SK-N-SH (cell line): Measurements from ENCODE around the gene HBQ1. TPM values are rescaled to one million over a fixed set of nuclear protein-coding genes. Genes with fewer than 3 reads are reported as not detected.

ENCODE experiments used
- CTCF ChIA-PET: fragments of 300-600, 350-600 bp; formaldehyde crosslinking; extraction: SDS; loops from one replicate; lab custom pipeline; 2021; lab: Yijun Ruan, JAX
- POLR2A ChIA-PET: fragments of 350-600 bp; sonication (Branson Sonifier 250); formaldehyde crosslinking; extraction: SDS; loops from one replicate; lab custom pipeline; 2020; ENCODE audit warnings: antibody characterized with exemption, inconsistent platforms; lab: Yijun Ruan, JAX
- DNase-seq: peaks from one replicate; pipeline ENCODE4 v3.0.0; 2012
- H2AFZ ChIP-seq: fragments of 200-600 bp; sonication (generic); 2 replicates; pipeline ENCODE4 v1.8.1; 2016; ENCODE audit warnings: antibody characterized with exemption, mild to moderate bottlenecking, low read depth
- H3F3A ChIP-seq: fragments of 200-600 bp; sonication (generic); replicated peaks from 2 replicates; pipeline ENCODE3; 2016; ENCODE audit warnings: antibody characterized with exemption, mild to moderate bottlenecking; ENCODE audit not compliant: insufficient read depth
- H3K27ac ChIP-seq, 2 experiments: fragments of 200-500 bp in 1 of 2; fragments of 200-600 bp in 1 of 2; sonication (Bioruptor generic) in 1 of 2; sonication (generic), shearing (Covaris generic) in 1 of 2; 2 replicates each; pipeline versions ENCODE4 v1.5.1 to v1.6.1; 2014 to 2016; ENCODE audit warnings: low read depth in 2 of 2, inconsistent platforms in 1 of 2, low read length in 1 of 2, mild to moderate bottlenecking in 1 of 2, mixed read lengths in 1 of 2
- H3K27me3 ChIP-seq: fragments of 200-600 bp; sonication (generic), shearing (Covaris generic); 2 replicates; pipeline ENCODE4 v1.6.1; 2016; ENCODE audit warnings: mixed run types; ENCODE audit not compliant: insufficient read depth
- H3K36me3 ChIP-seq, 2 experiments: fragments of 200-500 bp in 1 of 2; fragments of 200-600 bp in 1 of 2; sonication (Bioruptor generic) in 1 of 2; sonication (generic) in 1 of 2; replicated peaks in 1 of 2; 2 replicates each; pipeline versions ENCODE3 to v1.5.1; 2014 to 2016; ENCODE audit warnings: low read length in 1 of 2, mild to moderate bottlenecking in 1 of 2; ENCODE audit not compliant: insufficient read depth in 2 of 2, control insufficient read depth in 1 of 2
- H3K4me1 ChIP-seq, 2 experiments: fragments of 200-500 bp in 1 of 2; fragments of 200-600 bp in 1 of 2; sonication (Bioruptor generic) in 1 of 2; sonication (generic), shearing (Covaris generic) in 1 of 2; 2 replicates each; pipeline versions ENCODE4 v1.5.1 to v1.6.1; 2014 to 2016; ENCODE audit warnings: low read depth in 1 of 2, low read length in 1 of 2, mixed run types in 1 of 2; ENCODE audit not compliant: insufficient read depth in 2 of 2, control insufficient read depth in 1 of 2
- H3K4me2 ChIP-seq: fragments of 200-600 bp; sonication (generic), shearing (Covaris generic); 2 replicates; pipeline ENCODE4 v1.6.1; 2017; ENCODE audit warnings: mixed run types
- H3K4me3 ChIP-seq, 2 experiments: fragments of 200-500 bp in 1 of 2; fragments of 200-600 bp in 1 of 2; sonication (Bioruptor generic) in 1 of 2; sonication (generic), shearing (Covaris generic) in 1 of 2; 2 replicates each; pipeline versions ENCODE4 v1.5.1 to v1.8.1; 2014 to 2016; ENCODE audit warnings: low read depth in 2 of 2, inconsistent platforms in 1 of 2, low read length in 1 of 2, mild to moderate bottlenecking in 1 of 2, mixed read lengths in 1 of 2, moderate library complexity in 1 of 2
- H3K79me2 ChIP-seq: fragments of 200-600 bp; sonication (generic); 2 replicates; pipeline ENCODE4 v1.8.1; 2017; ENCODE audit warnings: mild to moderate bottlenecking; ENCODE audit not compliant: insufficient read depth
- H3K9ac ChIP-seq: fragments of 200-600 bp; sonication (generic); 2 replicates; pipeline ENCODE4 v1.6.1; 2017; ENCODE audit warnings: mixed run types
- H3K9me2 ChIP-seq: fragments of 200-600 bp; sonication (generic); 2 replicates; pipeline ENCODE4 v1.6.1; 2017; ENCODE audit warnings: mixed run types
- H3K9me3 ChIP-seq: fragments of 200-600 bp; sonication (generic); 2 replicates; pipeline ENCODE4 v1.6.1; 2017; ENCODE audit warnings: mixed run types, mild to moderate bottlenecking, moderate library complexity
- H4K20me1 ChIP-seq: fragments of 200-600 bp; sonication (generic); 2 replicates; pipeline ENCODE4 v1.6.1; 2017; ENCODE audit warnings: mild to moderate bottlenecking, mixed run types; ENCODE audit not compliant: insufficient read depth
- ELF1 ChIP-seq: IDR thresholded peaks from 2 replicates; pipeline ENCODE4 v1.4.0; 2012
- FOXM1 ChIP-seq: IDR thresholded peaks from 2 replicates; pipeline ENCODE4 v1.4.0; 2012; ENCODE audit warnings: low read depth, mild to moderate bottlenecking
- GABPA ChIP-seq: IDR thresholded peaks from 2 replicates; pipeline ENCODE4 v1.4.0; 2012; ENCODE audit warnings: low read depth, mild to moderate bottlenecking
- GATA2 ChIP-seq: sonication (generic); formaldehyde crosslinking; IDR thresholded peaks from 2 replicates; pipeline ENCODE4 v1.5.0; 2020; ENCODE audit warnings: mild to moderate bottlenecking, missing genetic modification reagents
- IRF3 ChIP-seq: fragments of 150-350 bp; IDR thresholded peaks from 2 replicates; pipeline ENCODE4 v1.6.1; 2016; ENCODE audit warnings: mild to moderate bottlenecking, low read depth, low read length
- MAX ChIP-seq: IDR thresholded peaks from 2 replicates; pipeline ENCODE4 v1.4.0; 2012; ENCODE audit warnings: low read depth
- MXI1 ChIP-seq: IDR thresholded peaks from 2 replicates; pipeline ENCODE4 v1.6.1; 2012; ENCODE audit warnings: mild to moderate bottlenecking, low read depth, low read length, improper control_type of control experiment
- POLR2AphosphoS5 ChIP-seq: IDR thresholded peaks from 2 replicates; pipeline ENCODE4 v1.6.1; 2012; ENCODE audit warnings: low read depth, low read length
- RCOR1 ChIP-seq: fragments of 150-350 bp; IDR thresholded peaks from 2 replicates; pipeline ENCODE4 v1.6.1; 2017; ENCODE audit warnings: antibody characterized with exemption, low read length
- USF2 ChIP-seq: fragments of 150-350 bp; IDR thresholded peaks from 2 replicates; pipeline ENCODE4 v1.6.1; 2017; ENCODE audit warnings: antibody characterized with exemption, low read length, low read depth, borderline replicate concordance
- WGBS: methylation state at CpG from one replicate; pipeline ENCODE4 v1.1.6; 2017; ENCODE audit warnings: low lambda C conversion rate; 5-methylcytosine and 5-hydroxymethylcytosine counted together
- polyA plus RNA-seq, 3 experiments: library from polyadenylated mRNA; depleted of rRNA; stranded (reverse); fragments of >200 nt; gene quantifications; 2 replicates each; pipeline ENCODE4 v1.2.3, GENCODE V29; 2012
- TF ChIP-seq, protein P1 (sequence below): fragments of 200-600 bp; sonication (generic); IDR thresholded peaks from 2 replicates; pipeline ENCODE4 v1.6.1; 2017; ENCODE audit warnings: antibody characterized with exemption, mild to moderate bottlenecking, moderate library complexity
- TF ChIP-seq, protein P2 (sequence below): IDR thresholded peaks from 2 replicates; pipeline ENCODE4 v1.4.0; 2012; ENCODE audit warnings: low read depth, borderline replicate concordance
- TF ChIP-seq, protein P3 (sequence below): IDR thresholded peaks from 2 replicates; pipeline ENCODE4 v1.4.0; 2012; ENCODE audit warnings: low read depth, borderline replicate concordance
- TF ChIP-seq, protein P4 (sequence below): IDR thresholded peaks from 2 replicates; pipeline ENCODE4; 2012

Gene HBQ1
- polyA plus RNA-seq, 1 of the 3 experiments (the other 2 are of a cell fraction), result 5.2 TPM

GRCh38 chr16:228151-228851 is 48.0 kb downstream of the HBQ1 start:
- 14% methylated on average over 9 of the region's 9 CpGs for WGBS
- Histone ChIP-seq H3K79me2 (peaks cover 57% of the 10 kb centered on the region), H3K9ac (peak overlapping the region; percentile 97), H2AFZ (peak overlapping the region; percentile 90; the same call in 1 of the 2 replicates), H3K4me1 (peaks cover 10% of the 10 kb centered on the region in 2 experiments; a peak in 3 of 4 replicates), H3K4me3 (peak overlapping the region; percentile 78 to 100), H3K9me2 (no peaks in the 10 kb centered on the region), H3K27me3 (no peaks in the 10 kb centered on the region), H3F3A (peaks cover 12% of the 10 kb centered on the region), H3K36me3 (peaks cover 34 to 45% of the 10 kb centered on the region in 2 experiments), H3K9me3 (no peaks in the 10 kb centered on the region), H4K20me1 (peaks cover 34% of the 10 kb centered on the region), H3K27ac (peak overlapping the region; percentile 94 to 96), H3K4me2 (peak overlapping the region; percentile 99)
- DNase-seq, result no peak
- TF ChIP-seq, protein P1, sequence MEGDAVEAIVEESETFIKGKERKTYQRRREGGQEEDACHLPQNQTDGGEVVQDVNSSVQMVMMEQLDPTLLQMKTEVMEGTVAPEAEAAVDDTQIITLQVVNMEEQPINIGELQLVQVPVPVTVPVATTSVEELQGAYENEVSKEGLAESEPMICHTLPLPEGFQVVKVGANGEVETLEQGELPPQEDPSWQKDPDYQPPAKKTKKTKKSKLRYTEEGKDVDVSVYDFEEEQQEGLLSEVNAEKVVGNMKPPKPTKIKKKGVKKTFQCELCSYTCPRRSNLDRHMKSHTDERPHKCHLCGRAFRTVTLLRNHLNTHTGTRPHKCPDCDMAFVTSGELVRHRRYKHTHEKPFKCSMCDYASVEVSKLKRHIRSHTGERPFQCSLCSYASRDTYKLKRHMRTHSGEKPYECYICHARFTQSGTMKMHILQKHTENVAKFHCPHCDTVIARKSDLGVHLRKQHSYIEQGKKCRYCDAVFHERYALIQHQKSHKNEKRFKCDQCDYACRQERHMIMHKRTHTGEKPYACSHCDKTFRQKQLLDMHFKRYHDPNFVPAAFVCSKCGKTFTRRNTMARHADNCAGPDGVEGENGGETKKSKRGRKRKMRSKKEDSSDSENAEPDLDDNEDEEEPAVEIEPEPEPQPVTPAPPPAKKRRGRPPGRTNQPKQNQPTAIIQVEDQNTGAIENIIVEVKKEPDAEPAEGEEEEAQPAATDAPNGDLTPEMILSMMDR, result no peak
- no peak for TF ChIP-seq GATA2 (CRISPR knock-in tag)
- TF ChIP-seq, protein P2, sequence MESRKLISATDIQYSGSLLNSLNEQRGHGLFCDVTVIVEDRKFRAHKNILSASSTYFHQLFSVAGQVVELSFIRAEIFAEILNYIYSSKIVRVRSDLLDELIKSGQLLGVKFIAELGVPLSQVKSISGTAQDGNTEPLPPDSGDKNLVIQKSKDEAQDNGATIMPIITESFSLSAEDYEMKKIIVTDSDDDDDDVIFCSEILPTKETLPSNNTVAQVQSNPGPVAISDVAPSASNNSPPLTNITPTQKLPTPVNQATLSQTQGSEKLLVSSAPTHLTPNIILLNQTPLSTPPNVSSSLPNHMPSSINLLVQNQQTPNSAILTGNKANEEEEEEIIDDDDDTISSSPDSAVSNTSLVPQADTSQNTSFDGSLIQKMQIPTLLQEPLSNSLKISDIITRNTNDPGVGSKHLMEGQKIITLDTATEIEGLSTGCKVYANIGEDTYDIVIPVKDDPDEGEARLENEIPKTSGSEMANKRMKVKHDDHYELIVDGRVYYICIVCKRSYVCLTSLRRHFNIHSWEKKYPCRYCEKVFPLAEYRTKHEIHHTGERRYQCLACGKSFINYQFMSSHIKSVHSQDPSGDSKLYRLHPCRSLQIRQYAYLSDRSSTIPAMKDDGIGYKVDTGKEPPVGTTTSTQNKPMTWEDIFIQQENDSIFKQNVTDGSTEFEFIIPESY, result no peak
- TF ChIP-seq POLR2AphosphoS5, result no peak
- TF ChIP-seq MXI1, result peak; percentile 51; the same call in 1 of the 2 replicates
- POLR2A ChIA-PET, result interaction anchor here (0.7 to 1.2 kb wide), 7 partner anchors 9 to 135 kb away, joined by 3 to 4 read pairs (median 3); no protein-coding TSS in a partner anchor
- CTCF ChIA-PET, result interaction anchor here (0.8 to 2.3 kb wide), 7 partner anchors 9 to 134 kb away, joined by 3 to 18 read pairs (median 5); partner anchors contain the start of gene HBQ1

DNA sequence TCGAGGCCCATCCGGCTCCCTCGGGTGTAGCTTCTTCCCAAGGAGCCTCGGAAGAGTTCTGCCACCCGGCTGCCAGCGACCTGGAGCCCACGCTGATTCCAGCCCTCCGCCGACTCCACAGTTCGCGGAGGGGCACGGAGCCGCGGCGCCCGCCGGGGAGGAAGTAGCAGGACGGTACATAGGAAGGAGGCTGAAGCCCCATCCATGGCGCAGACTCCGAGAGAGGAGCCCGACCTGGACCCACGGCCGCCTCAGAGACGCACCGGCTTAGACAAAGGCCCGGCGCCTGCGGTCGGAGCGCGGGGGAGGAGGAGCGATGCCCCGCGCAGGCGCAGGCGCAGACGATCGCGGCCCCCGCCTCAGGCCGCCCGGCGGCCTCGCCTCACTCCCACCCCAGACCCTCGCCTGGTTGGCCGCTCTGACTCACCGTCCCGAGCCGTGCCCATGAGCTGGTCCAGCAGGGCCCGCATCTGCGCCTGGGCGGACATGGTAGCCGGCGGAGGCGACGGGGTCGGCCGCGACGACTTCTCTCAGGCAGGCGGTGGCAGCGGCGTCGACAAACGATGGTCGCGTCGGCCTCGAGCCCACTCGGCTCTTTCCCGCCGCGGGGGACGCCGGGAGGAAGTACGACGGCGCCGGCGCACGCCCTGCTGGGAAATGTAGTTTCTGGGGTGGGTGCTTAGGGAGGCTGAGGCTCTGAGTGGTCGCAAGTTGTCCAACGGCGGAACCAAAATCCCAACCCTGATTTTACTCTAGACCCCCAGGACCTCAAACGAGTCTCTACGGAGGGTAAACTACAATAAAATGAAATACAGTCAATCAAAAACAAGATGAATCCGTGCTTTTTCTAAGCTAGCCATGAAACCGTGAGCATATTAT is 48.8 kb downstream of the HBQ1 start, which contains the start of gene LUC7L:
TSS of gene LUC7L (minus strand) at position 598 of the 879 bp plus-strand sequence. CDS start at position 488, 110 bp downstream.
- peak; percentile 98 for DNase-seq
- peaks cover 12% of the 10 kb centered on the region for H3F3A ChIP-seq
- 5% methylated on average over 40 of the region's 88 CpGs for WGBS
- H3K9ac ChIP-seq, result peak within 1 kb of the TSS; percentile 97
- H3K79me2 ChIP-seq, result peaks cover 49% of the 10 kb centered on the region
- POLR2A ChIA-PET, result interaction anchor here (0.7 to 1.2 kb wide), 6 partner anchors 10 to 134 kb away, joined by 3 to 4 read pairs (median 3); no protein-coding TSS in a partner anchor
- H3K36me3 ChIP-seq, result peaks cover 28 to 37% of the 10 kb centered on the region in 2 experiments
- H3K4me1 ChIP-seq, result peaks cover 10% of the 10 kb centered on the region in 2 experiments; a peak in 3 of 4 replicates
- peak within 1 kb of the TSS; percentile 78 to 100 for H3K4me3 ChIP-seq
- peak within 1 kb of the TSS; percentile 99 for H3K4me2 ChIP-seq
- H3K9me2 ChIP-seq, result no peaks in the 10 kb centered on the region
- CTCF ChIA-PET, result interaction anchor here (0.7 to 2.3 kb wide), 9 partner anchors 9 to 134 kb away, joined by 3 to 18 read pairs (median 4); partner anchors contain the start of gene HBQ1
- H4K20me1 ChIP-seq, result peaks cover 34% of the 10 kb centered on the region
- no peaks in the 10 kb centered on the region for H3K9me3 ChIP-seq
- peak within 1 kb of the TSS; percentile 90 for H2AFZ ChIP-seq
- H3K27me3 ChIP-seq, result no peaks in the 10 kb centered on the region
- H3K27ac ChIP-seq, result peak within 1 kb of the TSS; percentile 94 to 96
- TF ChIP-seq RCOR1, result no peak
- TF ChIP-seq MAX, result peak; percentile 99
- TF ChIP-seq, protein P3, sequence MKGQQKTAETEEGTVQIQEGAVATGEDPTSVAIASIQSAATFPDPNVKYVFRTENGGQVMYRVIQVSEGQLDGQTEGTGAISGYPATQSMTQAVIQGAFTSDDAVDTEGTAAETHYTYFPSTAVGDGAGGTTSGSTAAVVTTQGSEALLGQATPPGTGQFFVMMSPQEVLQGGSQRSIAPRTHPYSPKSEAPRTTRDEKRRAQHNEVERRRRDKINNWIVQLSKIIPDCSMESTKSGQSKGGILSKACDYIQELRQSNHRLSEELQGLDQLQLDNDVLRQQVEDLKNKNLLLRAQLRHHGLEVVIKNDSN, result peak; percentile 4; the same call in 1 of the 2 replicates
- TF ChIP-seq, protein P4, sequence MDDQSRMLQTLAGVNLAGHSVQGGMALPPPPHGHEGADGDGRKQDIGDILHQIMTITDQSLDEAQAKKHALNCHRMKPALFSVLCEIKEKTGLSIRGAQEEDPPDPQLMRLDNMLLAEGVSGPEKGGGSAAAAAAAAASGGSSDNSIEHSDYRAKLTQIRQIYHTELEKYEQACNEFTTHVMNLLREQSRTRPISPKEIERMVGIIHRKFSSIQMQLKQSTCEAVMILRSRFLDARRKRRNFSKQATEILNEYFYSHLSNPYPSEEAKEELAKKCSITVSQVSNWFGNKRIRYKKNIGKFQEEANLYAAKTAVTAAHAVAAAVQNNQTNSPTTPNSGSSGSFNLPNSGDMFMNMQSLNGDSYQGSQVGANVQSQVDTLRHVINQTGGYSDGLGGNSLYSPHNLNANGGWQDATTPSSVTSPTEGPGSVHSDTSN, result 0 out of 2 replicates have a peak, but pooled peaks have one; percentile 2
- peak; percentile 72 for TF ChIP-seq ELF1
- TF ChIP-seq IRF3, result no peak
- no peak for TF ChIP-seq USF2
- TF ChIP-seq GABPA, result peak; percentile 93
- no peak for TF ChIP-seq FOXM1
